ENCODE data around the gene CDKAL1. TPM values are rescaled to one million over a fixed set of nuclear protein-coding genes. Genes with fewer than 3 reads are reported as not detected.

The CDKAL1 gene
- total and polyA plus RNA-seq, 2 of the 13 experiments (the other 11 are each of a cell fraction or from before 2014, with no cell fraction given): 9.5 to 27.7 TPM

DNA sequence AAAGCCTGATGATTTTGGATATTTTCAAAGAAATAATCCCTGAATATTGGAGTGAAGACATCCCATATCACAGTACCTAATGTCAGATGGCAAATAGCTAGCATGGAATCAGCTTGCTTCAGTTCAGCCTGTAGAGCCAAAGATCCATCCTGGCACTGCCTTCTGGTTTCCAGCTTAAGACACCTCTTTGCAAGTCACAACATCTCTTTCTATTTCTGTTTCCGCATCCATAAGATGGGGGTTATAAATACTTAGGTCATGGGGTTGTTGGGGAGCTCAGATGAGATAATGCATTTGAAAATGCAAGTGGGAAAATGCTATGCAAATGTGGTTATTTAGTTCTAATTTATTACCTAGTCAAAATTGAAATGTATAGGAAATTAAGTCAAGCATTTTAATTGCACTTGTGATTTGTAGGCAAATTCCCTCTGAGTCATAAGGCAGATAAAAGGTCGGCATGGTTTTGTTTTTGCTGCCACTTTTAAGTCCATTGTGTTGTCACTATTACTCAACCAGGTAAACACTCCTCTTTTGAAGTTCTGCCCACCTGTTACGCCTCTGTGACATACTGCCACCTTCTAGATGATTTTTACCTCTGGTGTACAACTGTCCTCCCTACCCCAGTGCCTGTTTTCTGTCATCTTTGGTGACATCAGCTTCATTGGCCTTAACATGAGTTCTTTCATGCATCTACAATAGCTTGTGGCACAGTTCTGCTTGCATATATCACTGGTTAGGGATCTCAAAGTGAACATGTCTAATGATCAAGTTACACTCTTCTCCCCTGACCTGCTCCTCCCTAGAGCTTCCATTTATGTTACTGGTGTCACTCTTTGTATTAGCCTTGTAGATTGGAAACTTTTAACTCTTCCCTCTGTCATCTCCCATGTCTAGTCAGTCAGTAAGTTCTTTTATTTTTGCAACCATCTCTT lies 96.6 kb downstream of the CDKAL1 start (continued):
- TF ChIP-seq JUNB (CRISPR knock-in tag; IDR thresholded peaks at IDR 0.05; ENCODE audit: borderline replicate concordance) (peak; percentile 76; the same call in 1 of the 2 replicates), ZNF205 (CRISPR knock-in tag; IDR thresholded peaks at IDR 0.05) (no peak), ZNF256 (CRISPR knock-in tag; conservative IDR thresholded peaks at IDR 0.05) (no peak), PCBP1 (IDR thresholded peaks at IDR 0.05; ENCODE audit: borderline replicate concordance, low read depth, low read length) (no peak), ARNT (IDR thresholded peaks at IDR 0.05) (no peak), SOX5 (CRISPR knock-in tag; IDR thresholded peaks at IDR 0.05; ENCODE audit: borderline replicate concordance) (peak; percentile 100), NCOR1 (IDR thresholded peaks at IDR 0.05; ENCODE audit: borderline replicate concordance, low read length) (peak; percentile 48; the same call in 1 of the 2 replicates), ZNF589 (CRISPR knock-in tag; conservative IDR thresholded peaks at IDR 0.05) (no peak), JUN (CRISPR knock-in tag; IDR thresholded peaks at IDR 0.05) (peak; percentile 79; the same call in 1 of the 2 replicates), ZNF772 (CRISPR knock-in tag; IDR thresholded peaks at IDR 0.05) (0 out of 2 replicates have a peak, but pooled peaks have one; percentile 43), HNF4A (CRISPR knock-in tag; IDR thresholded peaks at IDR 0.05) (0 out of 2 replicates have a peak, but pooled peaks have one; percentile 24), ZNF644 (CRISPR knock-in tag; IDR thresholded peaks at IDR 0.05; ENCODE audit: low read depth) (peak; percentile 7; the same call in 1 of the 2 replicates)
- TF ChIP-seq, protein P1, sequence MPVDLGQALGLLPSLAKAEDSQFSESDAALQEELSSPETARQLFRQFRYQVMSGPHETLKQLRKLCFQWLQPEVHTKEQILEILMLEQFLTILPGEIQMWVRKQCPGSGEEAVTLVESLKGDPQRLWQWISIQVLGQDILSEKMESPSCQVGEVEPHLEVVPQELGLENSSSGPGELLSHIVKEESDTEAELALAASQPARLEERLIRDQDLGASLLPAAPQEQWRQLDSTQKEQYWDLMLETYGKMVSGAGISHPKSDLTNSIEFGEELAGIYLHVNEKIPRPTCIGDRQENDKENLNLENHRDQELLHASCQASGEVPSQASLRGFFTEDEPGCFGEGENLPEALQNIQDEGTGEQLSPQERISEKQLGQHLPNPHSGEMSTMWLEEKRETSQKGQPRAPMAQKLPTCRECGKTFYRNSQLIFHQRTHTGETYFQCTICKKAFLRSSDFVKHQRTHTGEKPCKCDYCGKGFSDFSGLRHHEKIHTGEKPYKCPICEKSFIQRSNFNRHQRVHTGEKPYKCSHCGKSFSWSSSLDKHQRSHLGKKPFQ (CRISPR knock-in tag; IDR thresholded peaks at IDR 0.05; ENCODE audit: insufficient replicate concordance): peak; percentile 35
- TF ChIP-seq, protein P2, sequence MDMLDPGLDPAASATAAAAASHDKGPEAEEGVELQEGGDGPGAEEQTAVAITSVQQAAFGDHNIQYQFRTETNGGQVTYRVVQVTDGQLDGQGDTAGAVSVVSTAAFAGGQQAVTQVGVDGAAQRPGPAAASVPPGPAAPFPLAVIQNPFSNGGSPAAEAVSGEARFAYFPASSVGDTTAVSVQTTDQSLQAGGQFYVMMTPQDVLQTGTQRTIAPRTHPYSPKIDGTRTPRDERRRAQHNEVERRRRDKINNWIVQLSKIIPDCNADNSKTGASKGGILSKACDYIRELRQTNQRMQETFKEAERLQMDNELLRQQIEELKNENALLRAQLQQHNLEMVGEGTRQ (IDR thresholded peaks at IDR 0.05; ENCODE audit: low read depth, low read length): no peak
- TF ChIP-seq, protein P2 (CRISPR knock-in tag; IDR thresholded peaks at IDR 0.05; ENCODE audit: borderline replicate concordance): no peak
- TF ChIP-seq, protein P3, sequence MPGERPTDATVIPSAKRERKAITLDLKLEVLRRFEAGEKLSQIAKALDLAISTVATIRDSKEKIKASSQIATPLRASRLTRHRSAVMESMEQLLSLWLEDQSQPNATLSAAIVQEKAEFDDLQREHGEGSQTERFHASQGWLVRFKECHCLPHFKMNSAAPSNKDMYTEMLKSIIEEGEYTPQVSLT (CRISPR knock-in tag; IDR thresholded peaks at IDR 0.05; ENCODE audit: borderline replicate concordance, low read depth): no peak
- TF ChIP-seq, protein P4, sequence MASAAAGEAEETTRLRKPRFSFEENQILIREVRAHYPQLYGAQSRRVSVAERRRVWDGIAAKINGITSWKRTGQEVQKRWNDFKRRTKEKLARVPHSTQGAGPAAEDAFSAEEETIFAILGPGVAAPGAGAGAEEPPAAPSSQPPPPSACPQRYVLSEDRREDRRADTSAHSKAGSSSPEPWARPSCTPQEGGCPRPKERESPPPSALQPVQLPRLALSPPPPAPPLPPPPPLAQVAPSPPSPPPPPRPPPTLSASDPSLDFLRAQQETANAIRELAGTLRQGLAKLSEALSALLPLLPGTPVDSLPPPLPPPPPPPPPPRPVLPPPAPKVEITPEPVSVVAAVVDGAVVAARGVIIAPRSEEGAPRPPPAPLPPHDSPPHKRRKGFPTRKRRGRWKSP (CRISPR knock-in tag; IDR thresholded peaks at IDR 0.05): peak; percentile 62; the same call in 1 of the 2 replicates
- TF ChIP-seq, protein P5, sequence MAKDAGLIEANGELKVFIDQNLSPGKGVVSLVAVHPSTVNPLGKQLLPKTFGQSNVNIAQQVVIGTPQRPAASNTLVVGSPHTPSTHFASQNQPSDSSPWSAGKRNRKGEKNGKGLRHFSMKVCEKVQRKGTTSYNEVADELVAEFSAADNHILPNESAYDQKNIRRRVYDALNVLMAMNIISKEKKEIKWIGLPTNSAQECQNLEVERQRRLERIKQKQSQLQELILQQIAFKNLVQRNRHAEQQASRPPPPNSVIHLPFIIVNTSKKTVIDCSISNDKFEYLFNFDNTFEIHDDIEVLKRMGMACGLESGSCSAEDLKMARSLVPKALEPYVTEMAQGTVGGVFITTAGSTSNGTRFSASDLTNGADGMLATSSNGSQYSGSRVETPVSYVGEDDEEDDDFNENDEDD (CRISPR knock-in tag; IDR thresholded peaks at IDR 0.05; ENCODE audit: borderline replicate concordance): no peak
- TF ChIP-seq, protein P6, sequence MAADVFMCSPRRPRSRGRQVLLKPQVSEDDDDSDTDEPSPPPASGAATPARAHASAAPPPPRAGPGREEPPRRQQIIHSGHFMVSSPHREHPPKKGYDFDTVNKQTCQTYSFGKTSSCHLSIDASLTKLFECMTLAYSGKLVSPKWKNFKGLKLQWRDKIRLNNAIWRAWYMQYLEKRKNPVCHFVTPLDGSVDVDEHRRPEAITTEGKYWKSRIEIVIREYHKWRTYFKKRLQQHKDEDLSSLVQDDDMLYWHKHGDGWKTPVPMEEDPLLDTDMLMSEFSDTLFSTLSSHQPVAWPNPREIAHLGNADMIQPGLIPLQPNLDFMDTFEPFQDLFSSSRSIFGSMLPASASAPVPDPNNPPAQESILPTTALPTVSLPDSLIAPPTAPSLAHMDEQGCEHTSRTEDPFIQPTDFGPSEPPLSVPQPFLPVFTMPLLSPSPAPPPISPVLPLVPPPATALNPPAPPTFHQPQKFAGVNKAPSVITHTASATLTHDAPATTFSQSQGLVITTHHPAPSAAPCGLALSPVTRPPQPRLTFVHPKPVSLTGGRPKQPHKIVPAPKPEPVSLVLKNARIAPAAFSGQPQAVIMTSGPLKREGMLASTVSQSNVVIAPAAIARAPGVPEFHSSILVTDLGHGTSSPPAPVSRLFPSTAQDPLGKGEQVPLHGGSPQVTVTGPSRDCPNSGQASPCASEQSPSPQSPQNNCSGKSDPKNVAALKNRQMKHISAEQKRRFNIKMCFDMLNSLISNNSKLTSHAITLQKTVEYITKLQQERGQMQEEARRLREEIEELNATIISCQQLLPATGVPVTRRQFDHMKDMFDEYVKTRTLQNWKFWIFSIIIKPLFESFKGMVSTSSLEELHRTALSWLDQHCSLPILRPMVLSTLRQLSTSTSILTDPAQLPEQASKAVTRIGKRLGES (CRISPR knock-in tag; IDR thresholded peaks at IDR 0.05; ENCODE audit: borderline replicate concordance): no peak
